GM12891 (cell line): ENCODE data around the gene DVL1.

Source experiments
- POLR2A ChIP-seq: IDR thresholded peaks from 2 replicates; pipeline ENCODE4 v1.6.1; 2011; ENCODE audit warnings: low read depth, low read length, control low read depth
- POLR2AphosphoS5 ChIP-seq: IDR thresholded peaks from 2 replicates; pipeline ENCODE4 v1.6.1; 2011; ENCODE audit warnings: low read depth, low read length, control low read depth
- SPI1 ChIP-seq: IDR thresholded peaks from 2 replicates; pipeline ENCODE4 v1.6.1; 2011; ENCODE audit warnings: low read depth, low read length, control low read depth
- TAF1 ChIP-seq: IDR thresholded peaks from 2 replicates; pipeline ENCODE4 v1.6.1; 2011; ENCODE audit warnings: low read depth, low read length, control low read depth

GRCh38 chr1:1354271-1355247 lies 5.3 kb upstream of the DVL1 start:
- TF ChIP-seq POLR2A (no peak), TAF1 (no peak), POLR2AphosphoS5 (no peak), SPI1 (no peak)
